SJCRH30 (cell line): Measurements from ENCODE around the gene ZYG11B. TPM values are rescaled to one million over a fixed set of nuclear protein-coding genes. Genes with fewer than 3 reads are reported as not detected.
"Not testable (repeated sequence)": the region's sequence is repeated elsewhere in the genome, so short reads cannot be mapped to it uniquely, and the experiment has no call there.

Experiments
- DNase-seq, 2 experiments: peaks; one replicate each; pipeline ENCODE4 v3.0.0-alpha.2; 2015 to 2020
- H3K27ac ChIP-seq: fragments of 250-450 bp; sonication (Bioruptor Pico); 2 replicates; pipeline ENCODE4 v1.5.1; 2020; ENCODE audit warnings: mild to moderate bottlenecking, moderate library complexity
- H3K27me3 ChIP-seq: fragments of 250-450 bp; sonication (Bioruptor Pico); 2 replicates; pipeline ENCODE4 v1.5.1; 2020; ENCODE audit warnings: mild to moderate bottlenecking, moderate library complexity
- H3K36me3 ChIP-seq: fragments of 250-450 bp; sonication (Bioruptor Pico); 2 replicates; pipeline ENCODE4 v1.5.1; 2020; ENCODE audit warnings: mild to moderate bottlenecking, moderate library complexity
- H3K4me1 ChIP-seq: fragments of 250-450 bp; sonication (Bioruptor Pico); 2 replicates; pipeline ENCODE4 v1.5.1; 2020; ENCODE audit warnings: mild to moderate bottlenecking, moderate library complexity
- H3K4me3 ChIP-seq: fragments of 250-450 bp; sonication (Bioruptor Pico); 2 replicates; pipeline ENCODE4 v1.5.1; 2020; ENCODE audit warnings: mild to moderate bottlenecking, moderate library complexity
- H3K9me3 ChIP-seq: fragments of 250-450 bp; sonication (Bioruptor Pico); replicated peaks from 2 replicates; pipeline ENCODE4 v1.5.1; 2020; ENCODE audit warnings: mild to moderate bottlenecking, moderate library complexity
- total RNA-seq: library from RNA; depleted of rRNA; stranded (reverse); fragments of >200 nt; shearing (Covaris generic); gene quantifications from 2 replicates; pipeline ENCODE4 v1.2.3, GENCODE V29; 2014

ZYG11B gene
- total RNA-seq, 1 experiment from 2014 or later: 39.5 TPM

DNA sequence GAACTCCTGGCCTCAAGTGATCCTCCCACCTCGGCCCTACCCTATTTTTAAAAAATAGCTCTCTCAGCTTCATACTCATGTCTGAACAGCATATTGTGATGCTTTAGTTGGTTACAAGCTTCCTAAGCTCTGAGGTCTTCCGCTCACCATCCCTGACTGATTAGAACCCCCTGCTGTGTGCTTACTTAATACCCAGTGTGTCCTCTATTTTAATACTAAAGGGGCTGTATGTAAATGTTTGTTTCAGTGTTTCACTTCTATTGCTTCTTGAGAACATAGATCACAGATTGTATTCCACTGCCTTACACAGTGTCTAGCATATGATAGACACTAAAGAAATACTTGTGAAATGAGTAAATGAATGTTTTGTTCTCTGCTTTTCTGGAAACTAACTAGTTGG is 29.8 kb downstream of the ZYG11B start:
- Histone ChIP-seq H3K27ac (no peak overlapping the region), H3K9me3 (no peaks in the 10 kb centered on the region), H3K4me1 (peaks cover 2% of the 10 kb centered on the region; the same call in 1 of the 2 replicates), H3K27me3 (no peaks in the 10 kb centered on the region), H3K36me3 (peaks cover 11% of the 10 kb centered on the region), H3K4me3 (no peak overlapping the region)
- no peak for DNase-seq

DNA sequence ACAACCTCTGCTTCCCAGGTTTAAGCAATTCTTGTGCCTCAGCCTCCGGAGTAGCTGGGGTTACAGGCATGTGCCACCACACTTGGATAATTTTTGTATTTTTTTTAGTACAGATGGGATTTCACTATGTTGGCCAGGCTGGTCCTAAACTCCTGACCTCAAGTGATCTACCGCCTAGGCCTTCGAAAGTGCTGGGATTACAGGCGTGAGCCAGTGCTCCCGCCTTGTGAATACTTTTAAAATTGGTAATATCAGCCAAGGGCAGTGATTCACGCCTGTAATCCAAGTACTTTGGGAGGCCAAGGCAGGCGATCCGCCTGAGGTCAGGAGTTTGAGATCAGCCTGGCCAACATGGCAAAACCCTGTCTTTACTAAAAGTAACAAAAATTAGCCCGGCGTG is 33.7 kb downstream of the ZYG11B start:
- peaks cover 11% of the 10 kb centered on the region for H3K36me3 ChIP-seq
- H3K4me3 ChIP-seq: no peak overlapping the region
- no peaks in the 10 kb centered on the region for H3K9me3 ChIP-seq
- H3K27ac ChIP-seq: no peak overlapping the region
- DNase-seq: no peak
- H3K27me3 ChIP-seq: no peaks in the 10 kb centered on the region
- H3K4me1 ChIP-seq: no peaks in the 10 kb centered on the region

DNA sequence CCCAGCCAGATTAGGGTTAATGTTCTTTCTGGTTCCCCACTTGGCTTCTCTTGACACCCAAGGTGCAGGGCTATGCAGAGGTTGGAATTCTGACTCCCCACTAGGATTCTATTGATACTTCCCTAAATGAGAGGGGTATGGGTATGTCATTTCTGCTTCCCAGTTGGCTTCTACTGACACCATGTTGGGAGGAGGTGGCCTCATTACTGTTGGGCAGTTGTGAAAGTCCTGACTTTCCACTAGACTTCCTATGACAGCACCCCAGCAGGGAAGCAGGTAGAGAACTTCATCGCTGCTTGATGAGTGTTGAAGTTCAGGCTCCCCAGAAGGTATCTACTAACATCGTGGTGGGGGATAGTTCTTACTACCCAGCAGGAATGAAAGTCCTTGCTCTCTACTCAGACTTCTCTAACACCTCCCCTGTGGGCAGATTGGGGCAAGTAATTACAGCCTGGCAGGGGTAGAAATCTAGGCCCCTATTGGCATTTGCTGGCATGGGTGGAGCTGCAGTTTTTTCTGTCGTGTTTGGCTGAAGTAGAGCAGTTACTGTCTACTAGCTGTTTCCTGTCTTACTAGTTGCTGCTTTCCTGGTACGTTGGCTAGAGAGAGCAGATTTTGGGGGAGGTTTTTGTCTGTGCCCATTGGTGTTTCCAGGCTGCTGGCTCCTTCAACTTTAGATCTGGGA is 41.5 kb downstream of the ZYG11B start:
- peaks cover 17% of the 10 kb centered on the region for H3K36me3 ChIP-seq
- H3K4me3 ChIP-seq: no peak overlapping the region
- H3K4me1 ChIP-seq: 0 out of 2 replicates have a peak, but pooled peaks cover 3% of the 10 kb centered on the region
- H3K9me3 ChIP-seq: no peaks in the 10 kb centered on the region
- no peak for DNase-seq
- H3K27ac ChIP-seq: no peak overlapping the region
- H3K27me3 ChIP-seq: no peaks in the 10 kb centered on the region

DNA sequence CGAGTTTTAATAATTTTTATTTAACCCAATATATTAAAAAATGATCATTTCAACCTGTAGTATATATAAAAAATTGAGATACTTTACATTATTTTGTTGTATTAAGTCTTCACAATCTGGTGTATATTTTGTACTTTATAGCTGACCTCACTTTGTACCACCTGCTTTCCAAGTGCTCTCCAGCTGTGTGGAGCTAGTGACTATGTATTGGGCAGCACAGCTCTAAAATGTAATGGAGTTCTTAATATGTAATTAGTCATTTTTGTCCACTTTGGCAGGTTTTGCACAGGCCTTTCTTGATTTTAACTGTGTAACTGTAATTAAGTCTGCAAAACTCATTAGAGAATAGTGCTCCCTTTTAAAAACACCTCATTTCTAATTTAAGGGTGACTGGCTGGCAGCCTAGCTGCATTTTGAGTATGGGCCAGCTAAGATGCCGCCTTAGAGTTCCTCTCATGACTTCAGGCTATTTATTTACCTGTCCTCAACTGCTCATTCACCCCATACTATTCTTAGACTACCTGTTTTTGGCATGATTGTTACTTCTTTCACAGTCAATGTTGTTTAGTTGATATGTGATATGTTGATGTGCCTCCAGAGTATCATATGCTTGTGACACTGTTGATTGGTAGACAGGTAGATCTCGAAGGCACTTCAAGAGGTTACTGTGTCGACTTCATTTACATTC is 43.2 kb downstream of the ZYG11B start:
- no peaks in the 10 kb centered on the region for H3K27me3 ChIP-seq

DNA sequence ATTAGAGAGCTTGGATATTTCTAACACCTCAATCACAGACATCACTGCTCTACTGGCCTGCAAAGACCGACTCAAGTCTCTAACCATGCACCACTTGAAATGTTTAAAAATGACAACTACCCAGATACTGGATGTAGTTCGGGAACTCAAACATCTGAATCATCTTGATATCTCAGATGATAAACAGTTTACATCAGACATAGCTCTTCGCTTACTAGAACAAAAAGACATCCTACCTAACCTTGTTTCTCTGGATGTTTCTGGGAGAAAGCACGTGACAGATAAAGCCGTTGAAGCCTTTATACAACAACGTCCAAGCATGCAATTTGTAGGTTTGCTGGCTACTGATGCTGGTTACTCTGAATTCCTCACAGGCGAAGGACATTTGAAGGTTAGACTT is 45.1 kb downstream of the ZYG11B start:
- no peak for DNase-seq
- 0 out of 2 replicates have a peak, but pooled peaks cover 3% of the 10 kb centered on the region for H3K4me1 ChIP-seq
- no peak overlapping the region for H3K4me3 ChIP-seq
- no peaks in the 10 kb centered on the region for H3K27me3 ChIP-seq
- peaks cover 30% of the 10 kb centered on the region for H3K36me3 ChIP-seq
- H3K9me3 ChIP-seq: no peaks in the 10 kb centered on the region
- H3K27ac ChIP-seq: no peak overlapping the region

More for the DNA sequence above, 43.2 kb downstream of the ZYG11B start:
- 0 out of 2 replicates have a peak, but pooled peaks cover 3% of the 10 kb centered on the region for H3K4me1 ChIP-seq
- H3K27ac ChIP-seq: no peak overlapping the region
- H3K9me3 ChIP-seq: no peaks in the 10 kb centered on the region
- DNase-seq: no peak
- no peak overlapping the region for H3K4me3 ChIP-seq
- H3K36me3 ChIP-seq: peaks cover 27% of the 10 kb centered on the region

DNA sequence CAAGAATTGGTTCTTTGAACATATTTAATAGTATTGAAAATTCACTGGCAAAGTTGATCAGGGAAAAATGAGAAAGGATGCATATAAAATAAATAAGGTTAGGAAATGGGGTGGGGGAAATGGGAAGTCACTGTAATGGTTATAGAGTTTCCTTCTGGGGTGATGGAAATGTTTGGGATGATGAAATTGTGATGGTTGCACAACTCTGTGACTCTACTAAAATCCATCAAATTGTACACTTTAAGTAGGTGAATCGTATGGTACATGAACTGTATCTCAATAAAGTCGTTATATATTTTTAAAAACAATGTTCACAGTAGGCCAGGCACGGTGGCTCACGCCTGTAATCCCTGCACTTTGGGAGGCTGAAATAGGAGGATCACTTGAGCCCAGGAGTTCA is 59.9 kb downstream of the ZYG11B start:
- no peaks in the 10 kb centered on the region for H3K9me3 ChIP-seq
- no peak overlapping the region for H3K27ac ChIP-seq
- H3K36me3 ChIP-seq: peaks cover 32% of the 10 kb centered on the region
- DNase-seq: no peak
- H3K27me3 ChIP-seq: no peaks in the 10 kb centered on the region
- H3K4me1 ChIP-seq: no peaks in the 10 kb centered on the region
- no peak overlapping the region for H3K4me3 ChIP-seq

DNA sequence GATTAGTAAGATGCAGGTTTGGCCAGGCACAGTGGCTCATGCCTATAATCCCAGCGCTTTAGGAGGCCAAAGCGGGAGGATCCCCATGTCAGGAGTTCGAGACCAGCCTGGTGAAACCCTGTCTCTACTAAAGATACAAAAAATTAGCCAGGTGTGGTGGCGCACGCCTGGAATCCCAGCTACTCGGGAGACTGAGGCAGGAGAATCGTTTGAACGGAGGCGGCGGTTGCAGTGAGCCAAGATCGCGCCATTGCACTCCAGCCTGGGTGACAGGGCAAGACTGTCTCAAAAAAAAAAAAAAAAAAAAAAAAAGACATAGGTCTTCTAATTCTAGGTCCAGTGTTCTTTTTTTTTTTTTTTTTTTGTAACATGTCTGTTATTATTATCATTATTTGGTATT is 64.2 kb downstream of the ZYG11B start:
- H3K27me3 ChIP-seq, H3K9me3 ChIP-seq, H3K27ac ChIP-seq, H3K4me1 ChIP-seq, H3K4me3 ChIP-seq, DNase-seq: not testable (repeated sequence)
- H3K36me3 ChIP-seq: peaks cover 11% of the 10 kb centered on the region; the same call in 1 of the 2 replicates

DNA sequence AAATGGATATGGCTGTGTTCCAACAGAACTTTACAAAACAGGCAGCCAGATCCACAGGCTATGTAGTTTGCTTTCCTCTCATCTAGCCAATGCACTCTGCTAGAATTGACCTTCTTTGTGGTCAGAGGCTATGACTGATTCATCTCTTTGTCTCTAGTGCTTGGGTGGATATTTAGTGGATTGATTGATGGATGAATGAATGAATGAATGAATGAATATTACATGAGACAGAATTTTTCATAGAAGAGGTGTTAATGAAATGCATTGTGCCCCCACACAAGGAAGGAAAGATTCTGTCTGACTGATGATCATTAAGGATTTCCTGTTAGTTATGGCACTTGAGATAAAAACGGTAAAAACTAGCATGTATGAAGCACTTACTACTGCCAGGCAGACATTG is 65.8 kb downstream of the ZYG11B start:
- Histone ChIP-seq H3K27me3 (no peaks in the 10 kb centered on the region), H3K27ac (no peak overlapping the region), H3K4me3 (no peak overlapping the region), H3K4me1 (no peaks in the 10 kb centered on the region), H3K9me3 (no peaks in the 10 kb centered on the region), H3K36me3 (peaks cover 9% of the 10 kb centered on the region; the same call in 1 of the 2 replicates)
- no peak for DNase-seq

DNA sequence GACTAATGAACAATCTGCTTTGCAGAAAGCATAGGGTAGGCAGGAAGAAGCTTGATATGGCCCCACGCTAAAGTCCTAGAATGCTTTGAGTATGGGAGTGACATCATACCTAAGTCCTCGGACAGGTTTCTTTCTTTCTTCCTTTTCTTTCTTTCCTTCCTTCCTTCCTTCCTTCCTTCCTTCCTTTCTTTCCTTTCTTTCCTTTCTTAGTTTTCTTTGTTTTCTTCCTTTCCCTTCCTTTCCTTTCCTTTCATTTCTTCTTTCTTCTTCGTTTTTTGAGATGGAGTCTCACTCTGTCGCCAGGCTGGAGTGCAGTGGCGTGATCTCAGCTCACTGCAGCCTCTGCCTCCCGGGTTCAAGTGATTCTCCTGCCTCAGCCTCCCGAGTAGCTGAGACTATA is 67.5 kb downstream of the ZYG11B start:
- not testable (repeated sequence) for H3K4me1 ChIP-seq, H3K9me3 ChIP-seq, H3K27ac ChIP-seq, DNase-seq, H3K4me3 ChIP-seq, H3K27me3 ChIP-seq
- peaks cover 16% of the 10 kb centered on the region; the same call in 1 of the 2 replicates for H3K36me3 ChIP-seq

DNA sequence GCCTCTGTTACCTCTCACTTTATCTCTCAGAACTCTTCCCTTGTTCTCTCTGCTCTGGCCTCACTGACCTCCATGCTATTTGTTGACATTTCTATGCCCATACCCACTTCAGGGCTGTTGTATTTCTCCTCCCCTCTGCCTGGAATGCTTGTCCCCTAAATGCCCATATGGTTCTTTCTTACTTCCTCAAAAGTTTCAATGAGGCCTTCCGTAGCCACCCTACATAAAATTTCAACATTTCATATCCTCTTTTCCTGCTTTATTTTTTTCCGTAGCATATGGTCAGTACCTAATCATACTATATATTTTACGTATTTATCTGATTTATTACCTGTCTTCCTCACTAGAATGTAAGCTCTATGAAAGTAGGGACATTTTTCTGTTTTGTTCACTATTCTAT is 69.2 kb downstream of the ZYG11B start:
- DNase-seq: no peak
- no peak overlapping the region for H3K4me3 ChIP-seq

DNA sequence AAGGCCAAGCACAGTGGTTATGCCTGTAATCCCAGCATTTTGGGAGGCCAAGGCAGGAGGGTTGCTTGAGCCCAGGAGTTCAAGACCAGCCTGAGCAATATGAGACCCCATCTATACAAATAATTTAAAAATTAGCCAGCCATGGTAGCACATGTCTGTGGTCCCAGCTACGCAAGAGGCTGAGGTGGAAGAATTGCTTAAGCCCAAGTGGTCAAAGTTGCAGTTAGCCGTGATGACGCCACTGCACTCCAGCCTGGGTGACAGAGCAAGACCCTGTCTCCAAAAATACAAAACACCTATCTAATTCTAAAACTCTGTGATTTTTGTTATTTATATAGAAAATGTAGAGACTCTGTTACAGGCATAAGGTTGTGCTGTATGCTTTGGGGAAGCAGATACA is 72.1 kb downstream of the ZYG11B start:
- no peak for DNase-seq

More for the DNA sequence above, 69.2 kb downstream of the ZYG11B start:
- no peaks in the 10 kb centered on the region for H3K27me3 ChIP-seq
- H3K36me3 ChIP-seq: peaks cover 13% of the 10 kb centered on the region; the same call in 1 of the 2 replicates
- no peak overlapping the region for H3K27ac ChIP-seq
- no peaks in the 10 kb centered on the region for H3K9me3 ChIP-seq
- no peaks in the 10 kb centered on the region for H3K4me1 ChIP-seq

DNA sequence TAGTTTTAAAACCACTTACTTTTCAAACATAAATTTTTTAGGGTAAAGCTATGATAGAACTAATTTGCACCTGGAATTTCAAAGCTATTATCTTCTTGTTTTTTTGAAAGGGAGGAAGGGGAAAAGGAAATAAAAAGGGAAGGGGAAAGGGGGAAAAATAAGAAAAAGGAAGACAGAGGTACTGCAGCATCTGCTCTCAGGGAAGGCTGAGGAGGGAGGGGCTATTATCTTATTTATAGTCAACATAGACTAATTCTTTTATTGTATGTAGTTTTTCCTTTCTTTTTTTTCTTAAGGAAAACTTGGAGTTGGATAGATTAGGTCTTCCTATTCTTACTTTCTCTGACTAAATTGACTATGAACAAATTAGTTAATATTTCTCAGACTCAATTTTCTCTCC is 74.8 kb downstream of the ZYG11B start:
- Histone ChIP-seq H3K36me3 (peaks cover 21% of the 10 kb centered on the region), H3K4me3 (no peak overlapping the region), H3K4me1 (no peaks in the 10 kb centered on the region), H3K9me3 (no peaks in the 10 kb centered on the region), H3K27ac (no peak overlapping the region), H3K27me3 (no peaks in the 10 kb centered on the region)
- no peak for DNase-seq

More for the DNA sequence above, 72.1 kb downstream of the ZYG11B start:
- Histone ChIP-seq H3K27ac (no peak overlapping the region), H3K27me3 (no peaks in the 10 kb centered on the region), H3K4me3 (no peak overlapping the region), H3K4me1 (no peaks in the 10 kb centered on the region), H3K36me3 (peaks cover 17% of the 10 kb centered on the region; the same call in 1 of the 2 replicates), H3K9me3 (no peaks in the 10 kb centered on the region)

DNA sequence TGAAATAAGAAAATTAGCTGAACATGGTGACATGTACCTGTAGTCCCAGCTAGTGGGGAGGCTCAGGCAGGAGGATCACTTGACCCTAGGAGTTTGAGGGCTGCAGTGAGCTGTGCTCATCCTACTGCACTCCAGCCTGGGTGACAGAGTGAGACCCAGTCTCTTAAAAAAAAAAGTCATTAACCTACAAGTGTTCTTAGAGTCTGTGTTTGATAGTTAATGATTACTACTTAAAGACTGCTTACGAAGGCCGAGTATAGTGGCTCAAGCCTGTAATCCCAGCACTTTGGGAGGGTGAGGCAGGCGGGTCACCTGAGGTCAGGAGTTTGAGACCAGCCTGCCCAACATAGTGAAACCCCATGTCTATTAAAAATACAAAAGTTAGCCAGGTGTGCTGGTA is 77.8 kb downstream of the ZYG11B start:
- not testable (repeated sequence) for H3K27ac ChIP-seq, H3K9me3 ChIP-seq, H3K4me1 ChIP-seq, DNase-seq, H3K4me3 ChIP-seq, H3K27me3 ChIP-seq
- H3K36me3 ChIP-seq: peaks cover 16% of the 10 kb centered on the region

DNA sequence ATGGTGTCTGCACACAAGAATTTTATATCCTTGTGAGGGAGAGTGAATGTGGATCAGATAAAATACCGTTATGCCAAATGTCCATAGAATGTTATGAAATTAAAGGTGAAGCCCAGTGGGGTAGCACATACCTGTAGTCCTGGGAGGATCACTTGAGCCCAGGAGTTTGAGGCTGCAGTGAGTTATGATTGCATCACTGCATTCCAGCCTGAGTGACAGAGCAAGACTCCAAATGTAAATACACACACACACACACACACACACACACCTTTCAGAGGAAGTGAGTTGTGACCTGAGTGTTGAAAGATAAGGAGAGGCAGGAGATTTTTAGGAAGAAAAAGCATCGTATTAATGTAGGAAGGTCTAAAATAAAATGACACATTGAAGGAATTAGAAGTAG is 88.2 kb downstream of the ZYG11B start:
- H3K4me3 ChIP-seq: no peak overlapping the region
- H3K27me3 ChIP-seq: no peaks in the 10 kb centered on the region
- no peaks in the 10 kb centered on the region; the same call in 1 of the 2 replicates for H3K9me3 ChIP-seq
- no peaks in the 10 kb centered on the region for H3K4me1 ChIP-seq
- DNase-seq: no peak
- peaks cover 33% of the 10 kb centered on the region for H3K36me3 ChIP-seq
- no peak overlapping the region for H3K27ac ChIP-seq

DNA sequence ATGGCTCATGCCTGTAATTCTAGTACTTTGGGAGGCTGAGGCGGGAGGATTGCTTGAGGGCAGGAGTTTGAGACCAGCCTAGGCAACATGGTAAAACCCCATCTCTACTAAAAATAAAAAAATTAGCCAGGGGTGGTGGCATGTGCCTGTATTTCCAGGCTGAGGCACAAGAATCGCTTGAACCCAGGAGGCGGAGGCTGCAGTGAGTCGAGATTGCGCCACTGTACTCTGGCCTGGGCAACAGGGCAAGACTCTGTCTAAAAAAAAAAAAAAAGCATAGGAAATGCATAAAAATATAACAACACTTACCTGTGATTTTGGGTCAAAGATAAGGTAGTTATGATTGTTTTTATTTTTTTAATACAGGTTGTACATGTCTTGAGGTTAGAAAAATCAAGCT is 94.6 kb downstream of the ZYG11B start:
- H3K27ac ChIP-seq, H3K4me3 ChIP-seq, H3K9me3 ChIP-seq: not testable (repeated sequence)

More for the DNA sequence above, 94.6 kb downstream of the ZYG11B start:
- not testable (repeated sequence) for H3K27me3 ChIP-seq, DNase-seq, H3K4me1 ChIP-seq, H3K36me3 ChIP-seq
